Activated T-helper 17 cell treated with anti-CD3 and anti-CD28 coated beads, Interleukin-2, amount 50 U/mL, for 72 hours (primary cell): ENCODE results near the gene SRPK2. TPM values are rescaled to one million over a fixed set of nuclear protein-coding genes. Genes with fewer than 3 reads are reported as not detected.
"Not testable (repeated sequence)": the region's sequence is repeated elsewhere in the genome, so short reads cannot be mapped to it uniquely, and the experiment has no call there.

Source experiments
- ATAC-seq: fragments of 150-1000 bp; cut with Tn5 transposase; replicated peaks from 2 replicates; pipeline ENCODE4 v1.10.0; 2021; ENCODE audit warnings: mild to moderate bottlenecking, moderate library complexity
- H3K27ac Mint-ChIP-seq: one replicate; pipeline ENCODE4 v1.8.0; 2022; ENCODE audit warnings: mixed read lengths
- H3K27me3 Mint-ChIP-seq: one replicate; pipeline ENCODE4 v1.8.0; 2022; ENCODE audit warnings: mixed read lengths
- H3K36me3 Mint-ChIP-seq: one replicate; pipeline ENCODE4 v1.8.0; 2022; ENCODE audit warnings: low read depth, mild to moderate bottlenecking, mixed read lengths
- H3K4me1 Mint-ChIP-seq: one replicate; pipeline ENCODE4 v1.8.0; 2022; ENCODE audit warnings: mixed read lengths
- H3K4me3 Mint-ChIP-seq: one replicate; pipeline ENCODE4 v1.8.0; 2022; ENCODE audit warnings: mild to moderate bottlenecking, mixed read lengths
- H3K9me3 Mint-ChIP-seq: one replicate; pipeline ENCODE4 v1.8.0; 2022; ENCODE audit warnings: mixed read lengths
- total RNA-seq, 2 donors: library from RNA; stranded (reverse); gene quantifications; one replicate each; pipeline ENCODE4 v1.2.3, GENCODE V29; 2022

Gene SRPK2
- total RNA-seq, 2 donors from 2014 or later, result 31.5 to 38.5 TPM

DNA sequence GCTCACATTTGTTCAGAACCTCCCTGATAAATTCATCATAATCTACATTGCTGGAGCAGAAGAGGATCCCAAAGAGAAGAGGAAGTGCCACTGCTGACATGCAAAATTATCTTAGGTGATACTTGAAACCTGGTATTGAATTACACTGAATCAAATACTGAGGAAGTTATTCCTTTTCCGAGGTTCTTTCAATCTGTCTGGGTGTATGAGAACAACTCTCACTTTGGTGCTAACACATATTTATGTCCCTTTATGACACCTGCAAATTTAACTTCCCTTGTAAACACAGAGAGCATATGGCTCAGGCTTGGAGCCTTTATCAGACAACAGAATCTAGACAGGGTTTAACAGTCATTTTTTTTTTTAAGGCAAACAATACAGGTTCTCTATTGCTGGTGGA, 131.4 kb downstream of the SRPK2 start:
- no peak for ATAC-seq
- Mint-ChIP-seq H3K27ac (no peak overlapping the region), H3K9me3 (no peaks in the 10 kb centered on the region), H3K4me3 (no peak overlapping the region), H3K36me3 (peaks cover 5% of the 10 kb centered on the region), H3K27me3 (no peaks in the 10 kb centered on the region), H3K4me1 (peaks cover 31% of the 10 kb centered on the region)

DNA sequence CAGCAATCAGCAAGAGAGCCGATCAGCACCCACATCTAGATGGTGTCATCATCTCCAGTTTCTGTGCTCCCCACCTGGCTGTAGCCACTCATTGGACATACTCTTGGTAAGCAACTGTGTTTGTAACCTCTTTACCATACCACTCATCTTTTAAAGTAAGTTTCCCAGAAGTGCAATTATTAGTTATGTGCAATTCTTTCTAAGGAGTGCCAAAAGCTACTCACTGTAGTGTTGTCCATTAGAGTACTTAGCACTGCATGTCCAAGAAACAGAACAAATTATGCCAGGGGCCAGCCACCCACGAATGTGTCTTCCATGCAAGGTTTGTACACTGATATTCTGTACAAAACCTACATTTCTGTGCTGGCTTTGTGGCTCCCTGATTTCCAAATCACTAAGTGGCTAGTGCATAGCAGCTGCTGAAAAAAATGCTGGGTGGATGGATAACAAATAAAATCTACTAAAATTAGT, 131.9 kb downstream of the SRPK2 start:
- H3K36me3 Mint-ChIP-seq, result peaks cover 5% of the 10 kb centered on the region
- no peak for ATAC-seq
- H3K9me3 Mint-ChIP-seq, result no peaks in the 10 kb centered on the region
- H3K4me3 Mint-ChIP-seq, result no peak overlapping the region
- H3K4me1 Mint-ChIP-seq, result peaks cover 29% of the 10 kb centered on the region
- H3K27me3 Mint-ChIP-seq, result no peaks in the 10 kb centered on the region
- H3K27ac Mint-ChIP-seq, result no peak overlapping the region

DNA sequence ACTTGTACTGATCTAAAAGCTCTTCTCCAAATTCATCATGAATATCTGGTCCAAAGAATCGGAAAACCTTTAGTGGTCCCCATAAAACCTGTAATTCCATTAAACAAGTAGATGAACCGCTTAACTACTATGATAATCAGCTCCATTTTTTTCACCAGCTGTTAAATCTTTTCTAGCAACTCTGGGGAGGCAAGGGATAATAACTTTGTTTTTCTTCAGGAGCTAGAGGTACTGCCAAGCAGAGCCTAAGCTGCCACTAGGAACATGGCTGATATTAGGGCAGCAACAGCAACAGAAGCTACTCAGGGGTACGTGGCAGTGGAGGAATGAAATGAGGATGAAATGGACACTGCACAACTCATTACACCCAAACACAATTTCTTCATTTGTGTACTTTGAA, 138.0 kb downstream of the SRPK2 start:
- no peaks in the 10 kb centered on the region for H3K27me3 Mint-ChIP-seq
- H3K27ac Mint-ChIP-seq, result no peak overlapping the region
- no peaks in the 10 kb centered on the region for H3K9me3 Mint-ChIP-seq
- no peak for ATAC-seq
- peaks cover 10% of the 10 kb centered on the region for H3K4me1 Mint-ChIP-seq
- no peaks in the 10 kb centered on the region for H3K36me3 Mint-ChIP-seq
- H3K4me3 Mint-ChIP-seq, result no peak overlapping the region

DNA sequence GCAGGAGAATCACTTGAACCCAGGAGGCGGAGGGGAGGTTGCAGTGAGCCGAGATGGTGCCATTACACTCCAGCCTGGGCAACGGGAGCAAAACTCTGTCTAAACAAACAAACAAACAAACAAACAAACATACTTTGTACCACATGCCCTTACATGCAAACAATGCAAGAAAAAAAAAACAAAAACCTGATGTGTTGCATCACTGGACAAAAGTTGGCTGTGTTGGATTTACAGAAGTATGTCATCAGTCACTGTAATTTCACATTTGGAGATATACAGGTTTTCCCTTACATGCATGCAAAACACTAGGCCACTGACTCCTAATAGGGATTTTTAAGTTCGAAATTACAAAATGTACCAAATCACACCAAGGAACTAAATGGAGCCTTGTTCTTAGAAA, 138.5 kb downstream of the SRPK2 start:
- no peaks in the 10 kb centered on the region for H3K9me3 Mint-ChIP-seq
- H3K27me3 Mint-ChIP-seq, result no peaks in the 10 kb centered on the region
- no peak overlapping the region for H3K27ac Mint-ChIP-seq
- H3K4me3 Mint-ChIP-seq, result no peak overlapping the region
- no peaks in the 10 kb centered on the region for H3K36me3 Mint-ChIP-seq
- peaks cover 10% of the 10 kb centered on the region for H3K4me1 Mint-ChIP-seq
- ATAC-seq, result no peak

DNA sequence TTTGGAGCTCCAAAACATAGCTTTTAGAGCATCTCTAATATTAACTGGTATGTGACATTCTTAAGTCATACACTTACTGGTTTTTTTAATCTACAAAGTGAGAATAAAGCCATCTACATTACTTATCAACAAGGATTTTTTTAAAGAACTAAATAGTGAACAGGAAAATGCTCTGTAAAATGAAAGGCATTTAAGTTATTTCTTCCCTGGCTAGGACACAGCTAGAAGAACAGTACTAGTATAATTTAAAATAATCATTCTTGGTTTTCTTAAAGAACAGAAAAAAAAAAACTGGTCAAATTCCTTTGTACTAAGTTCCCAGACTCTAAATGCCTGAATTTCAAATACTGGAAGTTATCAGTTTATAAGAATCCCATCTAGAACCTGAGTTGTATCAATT, 139.5 kb downstream of the SRPK2 start:
- no peak overlapping the region for H3K27ac Mint-ChIP-seq
- ATAC-seq, result no peak
- H3K4me1 Mint-ChIP-seq, result peaks cover 10% of the 10 kb centered on the region
- H3K4me3 Mint-ChIP-seq, result no peak overlapping the region
- no peaks in the 10 kb centered on the region for H3K27me3 Mint-ChIP-seq
- H3K36me3 Mint-ChIP-seq, result no peaks in the 10 kb centered on the region
- H3K9me3 Mint-ChIP-seq, result no peaks in the 10 kb centered on the region

DNA sequence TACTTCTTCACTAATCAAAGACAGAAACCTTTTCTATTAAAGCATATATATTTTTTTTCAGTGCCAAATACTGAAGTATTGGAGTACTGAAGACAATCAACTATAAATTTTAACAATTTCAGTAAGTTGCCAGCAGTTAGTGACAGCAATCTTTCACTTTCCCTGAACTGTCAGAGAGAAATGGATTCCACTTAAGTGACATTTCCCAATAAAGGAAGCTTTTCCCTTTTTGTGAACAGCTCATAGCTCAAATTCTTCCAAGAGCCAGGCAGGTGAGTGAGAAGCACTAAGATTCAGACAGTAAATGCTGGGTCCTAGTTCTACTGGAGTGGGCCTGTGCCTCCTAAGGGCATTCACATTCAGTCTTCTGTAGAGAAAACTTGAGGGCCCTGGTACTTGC, 142.0 kb downstream of the SRPK2 start:
- Mint-ChIP-seq H3K4me1 (peaks cover 4% of the 10 kb centered on the region), H3K27me3 (no peaks in the 10 kb centered on the region), H3K9me3 (no peaks in the 10 kb centered on the region), H3K4me3 (no peak overlapping the region), H3K27ac (no peak overlapping the region), H3K36me3 (no peaks in the 10 kb centered on the region)
- ATAC-seq, result no peak

DNA sequence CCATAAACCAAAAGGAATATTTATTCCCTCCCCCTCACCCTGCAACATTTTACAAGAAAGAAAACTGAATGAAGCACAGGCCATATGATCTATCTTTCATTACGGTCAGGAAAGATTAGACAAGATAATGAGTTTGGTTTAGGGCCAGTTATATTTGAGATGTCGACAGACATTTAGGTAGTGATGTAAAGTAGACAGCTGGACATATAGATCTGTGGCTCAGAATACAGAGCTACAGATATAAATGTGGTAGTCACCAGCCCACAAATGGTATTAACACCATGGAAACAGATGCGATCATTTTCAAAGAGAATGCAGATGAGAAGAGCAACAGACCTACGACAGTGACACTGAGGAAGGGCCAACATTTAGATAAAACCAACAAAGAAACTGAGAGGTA, 142.5 kb downstream of the SRPK2 start:
- Mint-ChIP-seq H3K27me3 (no peaks in the 10 kb centered on the region), H3K4me1 (peaks cover 4% of the 10 kb centered on the region), H3K9me3 (no peaks in the 10 kb centered on the region), H3K4me3 (no peak overlapping the region), H3K36me3 (no peaks in the 10 kb centered on the region), H3K27ac (no peak overlapping the region)
- no peak for ATAC-seq

DNA sequence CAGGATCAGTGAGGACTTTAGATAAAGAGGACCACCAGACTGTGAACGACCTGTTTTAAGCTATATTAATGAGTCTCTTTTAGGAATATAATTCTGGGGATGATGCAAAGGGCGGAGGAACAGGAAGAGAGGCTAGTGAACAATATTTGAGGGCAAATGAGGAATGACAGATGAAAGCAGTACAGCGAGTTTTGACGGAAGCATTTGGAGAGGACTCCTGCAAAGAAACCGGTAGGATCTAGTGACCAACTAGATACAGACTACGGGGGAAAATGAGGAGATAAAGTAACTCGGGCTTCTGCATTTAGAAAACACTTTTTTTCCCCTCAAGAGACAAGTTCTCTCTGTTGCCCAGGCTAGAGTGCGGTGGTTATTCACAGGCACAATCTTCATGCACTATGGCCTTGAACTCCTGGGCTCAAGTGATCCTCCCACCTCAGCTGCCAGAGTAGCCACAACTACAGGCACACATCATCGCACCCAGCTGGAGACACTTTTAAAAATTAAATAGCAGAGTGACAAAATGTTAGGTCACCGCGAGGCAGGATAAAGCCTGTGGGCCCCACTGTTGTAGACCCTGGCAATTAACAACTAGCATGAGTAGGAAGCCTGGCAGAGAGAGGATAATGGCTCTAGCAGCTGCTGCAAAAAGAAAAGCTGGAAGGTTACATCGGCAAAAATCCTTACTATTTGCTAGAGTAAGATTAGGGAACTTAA, 143.2 kb downstream of the SRPK2 start:
- H3K27me3 Mint-ChIP-seq, result no peaks in the 10 kb centered on the region
- peaks cover 4% of the 10 kb centered on the region for H3K4me1 Mint-ChIP-seq
- no peak overlapping the region for H3K4me3 Mint-ChIP-seq
- H3K27ac Mint-ChIP-seq, result no peak overlapping the region
- H3K9me3 Mint-ChIP-seq, result no peaks in the 10 kb centered on the region
- ATAC-seq, result no peak
- no peaks in the 10 kb centered on the region for H3K36me3 Mint-ChIP-seq

DNA sequence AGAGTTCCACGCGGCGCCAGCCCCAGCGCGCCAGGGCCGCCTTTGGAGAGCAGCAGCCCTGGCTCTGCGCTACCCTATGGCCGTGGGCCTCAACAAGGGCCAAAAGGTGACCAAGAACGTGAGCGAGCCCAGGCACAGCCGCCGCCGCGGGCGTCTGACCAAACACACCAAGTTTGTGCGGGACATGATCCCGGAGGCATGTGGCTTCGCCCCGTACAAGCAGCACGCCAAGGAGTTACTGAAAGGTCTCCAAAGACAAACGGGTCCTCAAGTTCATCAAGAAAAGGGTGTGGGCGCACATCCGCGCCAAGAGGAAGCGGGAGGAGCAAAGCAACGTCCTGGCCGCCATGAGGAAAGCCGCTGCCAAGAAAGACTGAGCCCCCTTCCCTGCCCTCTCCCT, 144.1 kb downstream of the SRPK2 start:
- H3K4me3 Mint-ChIP-seq, result no peak overlapping the region
- ATAC-seq, result no peak
- H3K4me1 Mint-ChIP-seq, result peaks cover 4% of the 10 kb centered on the region
- no peaks in the 10 kb centered on the region for H3K36me3 Mint-ChIP-seq
- H3K27ac Mint-ChIP-seq, result no peak overlapping the region
- no peaks in the 10 kb centered on the region for H3K9me3 Mint-ChIP-seq
- H3K27me3 Mint-ChIP-seq, result no peaks in the 10 kb centered on the region

DNA sequence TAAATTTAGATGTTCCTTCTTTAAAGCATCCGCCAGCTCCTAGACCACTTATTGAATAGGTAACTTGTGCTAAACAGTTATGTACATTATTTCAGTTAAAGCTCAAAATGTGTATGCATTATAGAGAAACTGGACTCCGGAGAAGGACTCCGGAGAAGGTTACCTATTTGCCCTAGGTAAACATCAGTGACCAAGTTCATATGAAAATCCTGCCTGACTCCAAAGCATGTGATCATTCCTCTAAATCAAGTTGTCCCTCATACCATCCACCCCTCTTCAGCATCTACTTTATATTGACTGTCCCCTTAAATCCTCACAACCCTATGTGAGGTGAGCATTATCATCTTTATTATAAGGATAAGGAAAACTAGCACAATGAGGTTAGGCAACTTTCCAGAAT, 147.5 kb downstream of the SRPK2 start:
- Mint-ChIP-seq H3K27ac (no peak overlapping the region), H3K4me3 (no peak overlapping the region), H3K9me3 (no peaks in the 10 kb centered on the region), H3K4me1 (peaks cover 11% of the 10 kb centered on the region), H3K36me3 (no peaks in the 10 kb centered on the region), H3K27me3 (no peaks in the 10 kb centered on the region)
- no peak for ATAC-seq

DNA sequence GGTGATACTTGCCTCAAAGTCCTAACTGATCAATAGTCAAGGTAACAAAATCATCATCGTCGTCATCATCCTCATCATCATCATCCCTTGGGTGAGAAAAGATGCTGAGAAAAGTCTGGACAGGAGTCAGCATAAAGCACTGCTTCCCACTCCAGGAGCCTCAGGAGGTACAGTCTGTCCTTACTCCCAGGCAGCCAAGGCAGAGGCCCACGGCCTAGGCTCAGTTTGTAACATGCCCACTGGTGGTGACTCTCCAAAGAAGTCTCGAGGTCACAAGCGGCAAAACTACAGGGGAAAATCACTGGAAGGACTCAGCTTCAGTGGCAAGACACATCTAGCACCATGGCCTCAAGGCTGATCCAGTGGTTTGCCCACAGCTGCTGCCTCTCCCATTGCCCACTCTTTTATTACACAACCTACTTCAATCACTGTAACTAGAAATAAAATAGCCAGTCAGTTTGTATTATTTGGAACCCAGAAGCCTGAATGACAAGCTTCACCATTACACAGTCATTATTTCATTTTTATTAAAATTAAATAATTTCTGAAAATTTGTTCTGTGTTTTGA, 150.4 kb downstream of the SRPK2 start:
- no peak overlapping the region for H3K27ac Mint-ChIP-seq
- H3K9me3 Mint-ChIP-seq, result no peaks in the 10 kb centered on the region
- no peaks in the 10 kb centered on the region for H3K36me3 Mint-ChIP-seq
- ATAC-seq, result no peak
- H3K27me3 Mint-ChIP-seq, result no peaks in the 10 kb centered on the region
- no peak overlapping the region for H3K4me3 Mint-ChIP-seq
- H3K4me1 Mint-ChIP-seq, result peaks cover 16% of the 10 kb centered on the region

DNA sequence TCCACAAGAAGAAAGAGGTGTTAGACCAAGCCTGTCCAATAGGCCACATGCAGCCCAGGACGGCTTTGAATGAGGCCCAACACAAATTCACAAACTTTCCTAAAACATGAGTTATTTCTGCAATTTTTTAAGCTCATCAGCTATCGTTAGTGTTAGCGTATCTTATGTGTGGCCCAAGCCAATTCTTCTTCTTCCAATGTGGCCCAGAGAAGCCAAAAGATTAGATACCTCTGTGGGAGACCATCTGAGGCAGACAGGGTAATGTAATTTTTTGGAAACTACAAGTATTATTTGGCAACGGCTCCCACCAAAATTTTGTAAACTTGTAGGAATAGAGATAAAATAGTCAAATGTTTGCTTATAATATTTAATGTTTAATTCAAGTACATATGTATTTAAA, 153.8 kb downstream of the SRPK2 start:
- H3K36me3 Mint-ChIP-seq, result no peaks in the 10 kb centered on the region
- H3K4me1 Mint-ChIP-seq, result peaks cover 16% of the 10 kb centered on the region
- no peak for ATAC-seq
- no peaks in the 10 kb centered on the region for H3K9me3 Mint-ChIP-seq
- no peaks in the 10 kb centered on the region for H3K27me3 Mint-ChIP-seq
- H3K27ac Mint-ChIP-seq, result no peak overlapping the region
- no peak overlapping the region for H3K4me3 Mint-ChIP-seq

DNA sequence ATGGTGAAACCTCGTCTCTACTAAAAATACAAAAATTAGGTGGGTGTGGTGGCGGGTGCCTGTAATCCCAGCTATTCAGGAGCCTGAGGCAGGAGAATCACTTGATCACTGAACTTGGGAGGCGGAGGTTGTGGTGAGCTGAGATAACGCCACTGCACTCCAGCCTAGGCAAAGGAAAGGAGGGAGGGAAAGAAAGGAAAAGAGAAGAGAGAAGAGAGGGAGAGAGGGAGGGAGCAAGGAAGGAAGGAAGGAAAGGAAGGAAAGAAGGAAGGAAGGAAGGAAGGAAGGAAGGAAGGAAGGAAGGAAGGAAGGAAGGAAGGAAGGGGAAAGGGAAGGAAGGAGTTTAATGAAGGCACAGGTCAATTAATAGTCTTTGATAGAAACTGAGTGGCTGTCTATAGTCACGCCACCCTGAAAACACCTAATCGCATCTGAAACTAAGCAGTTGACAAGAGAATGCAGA, 155.9 kb downstream of the SRPK2 start:
- H3K27ac Mint-ChIP-seq, H3K27me3 Mint-ChIP-seq, ATAC-seq, H3K36me3 Mint-ChIP-seq, H3K4me3 Mint-ChIP-seq, H3K9me3 Mint-ChIP-seq: not testable (repeated sequence)
- H3K4me1 Mint-ChIP-seq, result peaks cover 13% of the 10 kb centered on the region

DNA sequence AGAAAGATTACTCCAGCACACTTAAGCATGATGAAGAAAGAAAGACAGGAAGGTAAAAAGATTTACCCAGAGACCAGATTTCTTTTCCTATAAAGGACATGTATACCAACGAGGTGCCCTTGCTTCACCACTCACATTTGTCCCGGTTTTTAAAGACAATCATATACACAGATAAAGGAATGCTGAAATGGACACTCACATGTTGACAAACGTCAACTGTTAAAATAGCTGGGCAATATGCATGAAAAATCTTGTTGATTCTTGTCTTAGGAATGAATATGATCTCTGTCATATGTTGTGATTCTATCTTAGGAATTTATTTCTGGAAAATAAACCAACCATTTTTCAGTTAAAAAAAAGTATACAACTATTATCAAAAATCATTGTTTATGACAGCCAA, 158.2 kb downstream of the SRPK2 start:
- peaks cover under 1% of the 10 kb centered on the region for H3K4me1 Mint-ChIP-seq
- H3K9me3 Mint-ChIP-seq, result no peaks in the 10 kb centered on the region
- H3K27ac Mint-ChIP-seq, result no peak overlapping the region
- H3K27me3 Mint-ChIP-seq, result no peaks in the 10 kb centered on the region
- H3K4me3 Mint-ChIP-seq, result no peak overlapping the region
- ATAC-seq, result no peak
- no peaks in the 10 kb centered on the region for H3K36me3 Mint-ChIP-seq

DNA sequence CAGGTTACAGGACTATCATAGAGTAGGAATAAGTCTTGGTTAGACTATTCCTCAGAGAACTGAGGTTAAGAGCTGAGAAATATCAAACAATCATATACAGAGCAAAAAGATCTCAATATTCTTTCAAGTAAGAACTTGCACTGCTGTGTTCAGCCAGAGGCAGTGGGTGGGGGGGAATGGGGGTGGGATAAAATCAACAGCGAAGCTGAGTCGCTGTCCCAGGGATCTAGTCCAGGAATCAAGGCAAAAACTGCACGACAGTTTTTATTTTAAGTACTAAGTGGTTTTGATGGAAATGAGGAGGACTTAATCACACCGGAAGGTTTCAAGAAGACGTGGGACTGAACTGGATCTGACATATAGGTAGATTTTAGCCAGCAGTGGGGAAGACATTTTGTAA, 159.1 kb downstream of the SRPK2 start:
- Mint-ChIP-seq H3K9me3 (no peaks in the 10 kb centered on the region), H3K27ac (no peak overlapping the region)
- ATAC-seq, result no peak

More for the DNA sequence above, 159.1 kb downstream of the SRPK2 start:
- Mint-ChIP-seq H3K27me3 (no peaks in the 10 kb centered on the region), H3K4me1 (peaks cover 9% of the 10 kb centered on the region), H3K36me3 (no peaks in the 10 kb centered on the region), H3K4me3 (no peak overlapping the region)
